GM12891 (cell line): ENCODE measurements around the gene SELENOF.

Experiments
- POLR2A ChIP-seq: IDR thresholded peaks from 2 replicates; pipeline ENCODE4 v1.6.1; 2011; ENCODE audit warnings: low read depth, low read length, control low read depth
- POLR2AphosphoS5 ChIP-seq: IDR thresholded peaks from 2 replicates; pipeline ENCODE4 v1.6.1; 2011; ENCODE audit warnings: low read depth, low read length, control low read depth
- POU2F2 ChIP-seq: IDR thresholded peaks from 2 replicates; pipeline ENCODE4 v1.6.1; 2011; ENCODE audit warnings: low read depth, mild to moderate bottlenecking, control low read depth, low read length, moderate library complexity

GRCh38 chr1:86852289-86852688 lies 61.6 kb downstream of the SELENOF start:
- TF ChIP-seq POLR2AphosphoS5, result no peak
- no peak for TF ChIP-seq POLR2A
- no peak for TF ChIP-seq POU2F2
